ENCODE data around the gene IQGAP1. TPM values are rescaled to one million over a fixed set of nuclear protein-coding genes. Genes with fewer than 3 reads are reported as not detected.

Gene IQGAP1
- total and polyA plus RNA-seq, 4 donors: 9.2 to 50.1 (median 24.5) TPM

DNA sequence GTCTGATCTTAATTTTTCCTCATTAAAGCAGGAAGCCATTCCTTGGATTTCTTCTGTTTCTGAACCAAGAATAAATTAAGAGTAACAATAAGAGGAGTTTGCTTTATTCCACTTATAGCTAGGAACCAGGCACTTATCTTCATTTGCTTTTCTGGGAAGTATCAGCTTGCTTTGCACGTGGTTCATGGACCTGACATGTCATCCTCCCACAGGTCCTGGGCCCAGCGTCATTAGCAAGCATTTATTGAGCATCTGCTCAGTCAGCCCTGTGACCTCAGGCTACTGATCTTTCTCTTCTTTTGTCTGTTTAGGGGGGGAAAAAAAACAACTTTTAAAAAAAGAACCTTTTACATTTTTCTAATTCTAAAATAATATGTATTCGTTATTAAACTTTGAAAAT, 107.0 kb downstream of the IQGAP1 start (continued):
- TF ChIP-seq NR2F2 (IDR thresholded peaks at IDR 0.05) (no peak), EGR1 (IDR thresholded peaks at IDR 0.05; ENCODE audit: low read depth in 2 of 2) (no peak), RXRA (IDR thresholded peaks at IDR 0.05) (no peak)

DNA sequence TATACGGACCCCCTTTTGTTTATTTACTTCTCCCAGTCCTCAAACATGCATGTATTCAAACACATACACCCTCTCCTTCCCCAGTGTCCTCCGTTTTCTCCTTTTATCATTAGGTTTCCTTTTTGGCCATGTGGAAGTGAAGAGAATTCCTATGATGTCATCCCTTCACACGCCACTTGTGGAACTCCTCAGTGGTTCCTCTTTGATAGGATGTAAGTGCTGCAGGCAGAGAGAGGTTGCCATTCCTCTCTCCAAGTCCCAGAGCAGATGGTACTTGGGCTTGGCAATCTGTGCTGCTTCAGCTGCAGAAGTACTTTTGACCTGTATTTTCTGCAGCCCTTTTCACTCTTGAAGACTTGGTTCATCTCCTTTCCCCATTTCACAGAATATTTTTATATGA, 108.7 kb downstream of the IQGAP1 start:
- Histone ChIP-seq H3K9ac (ENCODE audit: low read depth in 1 of 2, low read length in 2 of 2) (no peak overlapping the region), H3K9me3 (ENCODE audit: control insufficient read depth in 4 of 4, low read length in 3 of 4) (no peaks in the 10 kb centered on the region), H3K36me3 (ENCODE audit: control insufficient read depth in 4 of 4, insufficient read depth in 3 of 4, low read depth in 1 of 4, low read length in 3 of 4) (peaks cover 0 to 19% (median 14%) of the 10 kb centered on the region in 4 donors), H3K4me1 (ENCODE audit: control insufficient read depth in 4 of 4, insufficient read depth in 4 of 4, low read length in 3 of 4) (no peaks in the 10 kb centered on the region), H3K27ac (ENCODE audit: low read depth in 1 of 2, low read length in 2 of 2) (no peak overlapping the region), H3K27me3 (ENCODE audit: control insufficient read depth in 4 of 4, insufficient read depth in 4 of 4, low read length in 3 of 4) (no peaks in the 10 kb centered on the region), H3K4me3 (ENCODE audit: low read depth in 1 of 3, low read length in 3 of 3) (no peak overlapping the region)
- WGBS: 77% methylated on average over 3 of the region's 3 CpGs
- DNase-seq (ENCODE audit: low spot score): no peak
- TF ChIP-seq, protein P1, sequence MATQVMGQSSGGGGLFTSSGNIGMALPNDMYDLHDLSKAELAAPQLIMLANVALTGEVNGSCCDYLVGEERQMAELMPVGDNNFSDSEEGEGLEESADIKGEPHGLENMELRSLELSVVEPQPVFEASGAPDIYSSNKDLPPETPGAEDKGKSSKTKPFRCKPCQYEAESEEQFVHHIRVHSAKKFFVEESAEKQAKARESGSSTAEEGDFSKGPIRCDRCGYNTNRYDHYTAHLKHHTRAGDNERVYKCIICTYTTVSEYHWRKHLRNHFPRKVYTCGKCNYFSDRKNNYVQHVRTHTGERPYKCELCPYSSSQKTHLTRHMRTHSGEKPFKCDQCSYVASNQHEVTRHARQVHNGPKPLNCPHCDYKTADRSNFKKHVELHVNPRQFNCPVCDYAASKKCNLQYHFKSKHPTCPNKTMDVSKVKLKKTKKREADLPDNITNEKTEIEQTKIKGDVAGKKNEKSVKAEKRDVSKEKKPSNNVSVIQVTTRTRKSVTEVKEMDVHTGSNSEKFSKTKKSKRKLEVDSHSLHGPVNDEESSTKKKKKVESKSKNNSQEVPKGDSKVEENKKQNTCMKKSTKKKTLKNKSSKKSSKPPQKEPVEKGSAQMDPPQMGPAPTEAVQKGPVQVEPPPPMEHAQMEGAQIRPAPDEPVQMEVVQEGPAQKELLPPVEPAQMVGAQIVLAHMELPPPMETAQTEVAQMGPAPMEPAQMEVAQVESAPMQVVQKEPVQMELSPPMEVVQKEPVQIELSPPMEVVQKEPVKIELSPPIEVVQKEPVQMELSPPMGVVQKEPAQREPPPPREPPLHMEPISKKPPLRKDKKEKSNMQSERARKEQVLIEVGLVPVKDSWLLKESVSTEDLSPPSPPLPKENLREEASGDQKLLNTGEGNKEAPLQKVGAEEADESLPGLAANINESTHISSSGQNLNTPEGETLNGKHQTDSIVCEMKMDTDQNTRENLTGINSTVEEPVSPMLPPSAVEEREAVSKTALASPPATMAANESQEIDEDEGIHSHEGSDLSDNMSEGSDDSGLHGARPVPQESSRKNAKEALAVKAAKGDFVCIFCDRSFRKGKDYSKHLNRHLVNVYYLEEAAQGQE (IDR thresholded peaks at IDR 0.05): no peak
- TF ChIP-seq JUND (IDR thresholded peaks at IDR 0.05): no peak
- no peak for TF ChIP-seq RXRA (IDR thresholded peaks at IDR 0.05)
- no peak for TF ChIP-seq EGR1 (IDR thresholded peaks at IDR 0.05; ENCODE audit: low read depth in 2 of 2)
- TF ChIP-seq, protein P2, sequence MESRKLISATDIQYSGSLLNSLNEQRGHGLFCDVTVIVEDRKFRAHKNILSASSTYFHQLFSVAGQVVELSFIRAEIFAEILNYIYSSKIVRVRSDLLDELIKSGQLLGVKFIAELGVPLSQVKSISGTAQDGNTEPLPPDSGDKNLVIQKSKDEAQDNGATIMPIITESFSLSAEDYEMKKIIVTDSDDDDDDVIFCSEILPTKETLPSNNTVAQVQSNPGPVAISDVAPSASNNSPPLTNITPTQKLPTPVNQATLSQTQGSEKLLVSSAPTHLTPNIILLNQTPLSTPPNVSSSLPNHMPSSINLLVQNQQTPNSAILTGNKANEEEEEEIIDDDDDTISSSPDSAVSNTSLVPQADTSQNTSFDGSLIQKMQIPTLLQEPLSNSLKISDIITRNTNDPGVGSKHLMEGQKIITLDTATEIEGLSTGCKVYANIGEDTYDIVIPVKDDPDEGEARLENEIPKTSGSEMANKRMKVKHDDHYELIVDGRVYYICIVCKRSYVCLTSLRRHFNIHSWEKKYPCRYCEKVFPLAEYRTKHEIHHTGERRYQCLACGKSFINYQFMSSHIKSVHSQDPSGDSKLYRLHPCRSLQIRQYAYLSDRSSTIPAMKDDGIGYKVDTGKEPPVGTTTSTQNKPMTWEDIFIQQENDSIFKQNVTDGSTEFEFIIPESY (IDR thresholded peaks at IDR 0.05): no peak
- TF ChIP-seq, protein P3, sequence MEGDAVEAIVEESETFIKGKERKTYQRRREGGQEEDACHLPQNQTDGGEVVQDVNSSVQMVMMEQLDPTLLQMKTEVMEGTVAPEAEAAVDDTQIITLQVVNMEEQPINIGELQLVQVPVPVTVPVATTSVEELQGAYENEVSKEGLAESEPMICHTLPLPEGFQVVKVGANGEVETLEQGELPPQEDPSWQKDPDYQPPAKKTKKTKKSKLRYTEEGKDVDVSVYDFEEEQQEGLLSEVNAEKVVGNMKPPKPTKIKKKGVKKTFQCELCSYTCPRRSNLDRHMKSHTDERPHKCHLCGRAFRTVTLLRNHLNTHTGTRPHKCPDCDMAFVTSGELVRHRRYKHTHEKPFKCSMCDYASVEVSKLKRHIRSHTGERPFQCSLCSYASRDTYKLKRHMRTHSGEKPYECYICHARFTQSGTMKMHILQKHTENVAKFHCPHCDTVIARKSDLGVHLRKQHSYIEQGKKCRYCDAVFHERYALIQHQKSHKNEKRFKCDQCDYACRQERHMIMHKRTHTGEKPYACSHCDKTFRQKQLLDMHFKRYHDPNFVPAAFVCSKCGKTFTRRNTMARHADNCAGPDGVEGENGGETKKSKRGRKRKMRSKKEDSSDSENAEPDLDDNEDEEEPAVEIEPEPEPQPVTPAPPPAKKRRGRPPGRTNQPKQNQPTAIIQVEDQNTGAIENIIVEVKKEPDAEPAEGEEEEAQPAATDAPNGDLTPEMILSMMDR (IDR thresholded peaks at IDR 0.05; ENCODE audit: low read depth, low read length, missing input control): no peak
- TF ChIP-seq, protein P4, sequence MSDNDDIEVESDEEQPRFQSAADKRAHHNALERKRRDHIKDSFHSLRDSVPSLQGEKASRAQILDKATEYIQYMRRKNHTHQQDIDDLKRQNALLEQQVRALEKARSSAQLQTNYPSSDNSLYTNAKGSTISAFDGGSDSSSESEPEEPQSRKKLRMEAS (IDR thresholded peaks at IDR 0.05): no peak
- no peak for TF ChIP-seq NR2F2 (IDR thresholded peaks at IDR 0.05)

DNA sequence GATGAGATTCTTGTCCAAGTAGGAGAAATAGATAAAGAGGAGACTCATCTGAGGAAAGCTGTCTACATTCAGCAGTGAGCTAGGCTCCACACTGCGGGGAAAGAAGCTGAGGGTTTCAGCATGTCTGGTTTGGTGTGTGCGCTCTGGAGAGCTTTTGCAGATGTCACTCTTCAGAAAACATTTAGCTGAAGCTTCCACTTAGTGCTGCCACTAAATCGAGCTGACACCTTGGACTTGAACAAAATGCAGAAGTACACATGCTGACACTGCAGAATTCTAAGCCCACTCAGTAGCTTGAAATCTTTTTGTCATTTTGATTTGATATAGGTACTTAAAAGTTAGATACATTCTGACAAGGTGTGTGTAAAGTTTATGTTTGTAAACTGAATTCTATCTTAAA, 109.3 kb downstream of the IQGAP1 start:
- H3K4me3 ChIP-seq (ENCODE audit: low read depth in 1 of 3, low read length in 3 of 3): no peak overlapping the region
- no peaks in the 10 kb centered on the region for H3K9me3 ChIP-seq (ENCODE audit: control insufficient read depth in 4 of 4, low read length in 3 of 4)
- DNase-seq (ENCODE audit: low spot score): no peak
- H3K4me1 ChIP-seq (ENCODE audit: control insufficient read depth in 4 of 4, insufficient read depth in 4 of 4, low read length in 3 of 4): no peaks in the 10 kb centered on the region
- no peak overlapping the region for H3K9ac ChIP-seq (ENCODE audit: low read depth in 1 of 2, low read length in 2 of 2)
- no peak overlapping the region for H3K27ac ChIP-seq (ENCODE audit: low read depth in 1 of 2, low read length in 2 of 2)
- no peaks in the 10 kb centered on the region for H3K27me3 ChIP-seq (ENCODE audit: control insufficient read depth in 4 of 4, insufficient read depth in 4 of 4, low read length in 3 of 4)
- peaks cover 0 to 16% (median 12%) of the 10 kb centered on the region in 4 donors for H3K36me3 ChIP-seq (ENCODE audit: control insufficient read depth in 4 of 4, insufficient read depth in 3 of 4, low read depth in 1 of 4, low read length in 3 of 4)
- 71% methylated on average over 3 of the region's 3 CpGs for WGBS
- TF ChIP-seq RAD21 (IDR thresholded peaks at IDR 0.05) (no peak), JUND (IDR thresholded peaks at IDR 0.05) (no peak), HNF4G (IDR thresholded peaks at IDR 0.05) (no peak), FOXA2 (IDR thresholded peaks at IDR 0.05) (no peak), HNF4A (conservative IDR thresholded peaks at IDR 0.05) (no peak), TAF1 (conservative IDR thresholded peaks at IDR 0.05) (no peak), YY1 (IDR thresholded peaks at IDR 0.05) (no peak), SP1 (IDR thresholded peaks at IDR 0.05) (no peak), FOXA1 (IDR thresholded peaks at IDR 0.05) (no peak)
- TF ChIP-seq, protein P4 (IDR thresholded peaks at IDR 0.05): no peak
- TF ChIP-seq, protein P2 (IDR thresholded peaks at IDR 0.05): no peak
- TF ChIP-seq, protein P5, sequence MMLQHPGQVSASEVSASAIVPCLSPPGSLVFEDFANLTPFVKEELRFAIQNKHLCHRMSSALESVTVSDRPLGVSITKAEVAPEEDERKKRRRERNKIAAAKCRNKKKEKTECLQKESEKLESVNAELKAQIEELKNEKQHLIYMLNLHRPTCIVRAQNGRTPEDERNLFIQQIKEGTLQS (IDR thresholded peaks at IDR 0.05): no peak
- TF ChIP-seq, protein P1 (IDR thresholded peaks at IDR 0.05): no peak

Measured in liver (tissue), 9 donors.